Stimulated activated CD8-positive, alpha-beta memory T cell treated with anti-CD3 and anti-CD28 coated beads, Interleukin-15, amount 100 ng/mL, for 4 hours (primary cell): ENCODE data around the gene GRK2.

Source experiments
- DNase-seq, 2 donors: peaks; one replicate each; pipeline ENCODE4 v3.0.0-alpha.2; 2020; ENCODE audit warnings: low read depth in 2 of 2

The GRK2 gene

DNA sequence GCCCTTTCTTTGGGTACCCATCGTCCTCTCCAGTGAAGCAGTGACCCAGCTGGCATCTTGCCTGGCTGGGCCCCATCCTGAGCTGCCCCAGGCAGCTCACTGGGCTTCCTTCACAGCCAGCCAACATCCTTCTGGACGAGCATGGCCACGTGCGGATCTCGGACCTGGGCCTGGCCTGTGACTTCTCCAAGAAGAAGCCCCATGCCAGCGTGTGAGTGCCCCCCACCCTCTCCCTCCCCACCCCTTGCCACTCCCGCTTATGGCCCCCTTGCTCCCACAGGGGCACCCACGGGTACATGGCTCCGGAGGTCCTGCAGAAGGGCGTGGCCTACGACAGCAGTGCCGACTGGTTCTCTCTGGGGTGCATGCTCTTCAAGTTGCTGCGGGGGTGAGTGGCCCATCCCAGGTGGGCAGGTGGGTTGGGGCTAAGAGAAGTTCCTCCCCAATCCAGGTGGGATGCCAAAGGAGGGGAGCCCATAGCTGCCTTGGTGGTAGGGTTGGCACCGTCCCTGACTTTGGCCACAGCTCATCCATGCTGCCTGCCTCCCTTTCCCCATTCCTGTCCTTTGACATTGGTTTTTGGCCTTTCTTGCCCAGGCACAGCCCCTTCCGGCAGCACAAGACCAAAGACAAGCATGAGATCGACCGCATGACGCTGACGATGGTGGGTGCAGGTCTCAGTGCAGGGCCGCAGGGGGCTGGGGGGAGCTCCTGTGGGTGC lies 16.0 kb downstream of the GRK2 start:
- DNase-seq: no peak

- no peak for DNase-seq
Observed at GRCh38 chr11:67282876-67283371, 16.7 kb downstream of the GRK2 start.

GRCh38 chr11:67283481-67283963 lies 17.2 kb downstream of the GRK2 start:
- no peak for DNase-seq

DNA sequence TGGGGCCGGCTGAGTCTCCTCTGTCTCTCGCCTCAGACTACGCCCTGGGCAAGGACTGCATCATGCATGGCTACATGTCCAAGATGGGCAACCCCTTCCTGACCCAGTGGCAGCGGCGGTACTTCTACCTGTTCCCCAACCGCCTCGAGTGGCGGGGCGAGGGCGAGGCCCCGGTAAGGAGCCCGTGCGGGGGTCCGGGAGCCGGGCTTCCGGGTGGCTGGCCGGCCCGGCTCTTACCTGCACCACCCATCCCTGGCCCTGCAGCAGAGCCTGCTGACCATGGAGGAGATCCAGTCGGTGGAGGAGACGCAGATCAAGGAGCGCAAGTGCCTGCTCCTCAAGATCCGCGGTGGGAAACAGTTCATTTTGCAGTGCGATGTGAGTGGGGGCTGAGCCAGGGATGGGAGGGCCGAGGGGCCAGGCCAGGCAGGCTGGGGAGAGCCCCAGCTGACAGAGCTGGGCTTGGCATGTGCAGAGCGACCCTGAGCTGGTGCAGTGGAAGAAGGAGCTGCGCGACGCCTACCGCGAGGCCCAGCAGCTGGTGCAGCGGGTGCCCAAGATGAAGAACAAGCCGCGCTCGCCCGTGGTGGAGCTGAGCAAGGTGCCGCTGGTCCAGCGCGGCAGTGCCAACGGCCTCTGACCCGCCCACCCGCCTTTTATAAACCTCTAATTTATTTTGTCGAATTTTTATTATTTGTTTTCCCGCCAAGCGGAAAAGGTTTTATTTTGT lies 18.7 kb downstream of the GRK2 start:
- DNase-seq: no peak

GRCh38 chr11:67285541-67286498 lies 19.5 kb downstream of the GRK2 start:
- DNase-seq: no peak

DNA sequence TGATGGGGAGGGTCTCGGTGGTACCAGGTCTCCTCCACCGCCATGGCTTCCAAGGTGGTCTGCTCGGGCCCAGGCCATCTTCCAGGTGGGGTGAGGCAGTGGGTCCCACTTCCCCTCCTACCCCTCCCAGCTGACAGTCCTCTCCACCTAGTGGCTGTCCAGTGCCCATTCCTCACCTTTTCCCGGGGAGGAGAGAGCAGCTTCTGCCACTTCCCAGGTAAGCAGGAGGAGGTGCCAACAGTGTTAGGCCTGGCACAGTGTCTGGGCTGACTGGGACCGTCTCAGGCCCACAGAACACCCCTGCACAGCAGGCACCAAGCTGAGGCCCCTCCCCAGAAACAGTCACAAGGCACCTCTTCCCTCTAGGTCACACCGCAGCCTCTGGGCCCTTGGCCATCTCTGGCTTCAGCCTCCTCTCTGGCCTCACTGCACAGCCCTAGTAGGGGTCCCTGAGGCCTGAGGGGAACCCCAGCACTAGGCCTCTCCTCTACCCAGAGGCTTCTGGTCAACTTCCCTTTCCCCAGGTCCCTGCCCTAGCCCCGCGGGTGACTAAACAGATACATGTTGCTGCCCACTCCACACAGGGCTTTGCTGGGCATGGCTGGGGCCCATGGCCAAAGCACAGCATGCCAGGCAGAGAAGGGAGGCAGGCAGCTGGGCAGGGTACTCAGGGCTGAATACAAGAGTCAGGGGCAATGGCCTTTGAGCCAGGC lies 20.5 kb downstream of the GRK2 start:
- no peak for DNase-seq

GRCh38 chr11:67287355-67288197 lies 21.3 kb downstream of the GRK2 start:
- DNase-seq: no peak

- DNase-seq: no peak
Observed at GRCh38 chr11:67288198-67288451, 21.9 kb downstream of the GRK2 start.

GRCh38 chr11:67288452-67289225 lies 22.4 kb downstream of the GRK2 start:
- peak; percentile 67 to 81 for DNase-seq

- no peak for DNase-seq
Observed at GRCh38 chr11:67289226-67289650, 23.0 kb downstream of the GRK2 start, which contains the start of gene ANKRD13D. Gene ANKRD13D, plus strand, starts transcription at chr11:67289303. Its CDS starts 158 bp downstream, at chr11:67289461.

DNA sequence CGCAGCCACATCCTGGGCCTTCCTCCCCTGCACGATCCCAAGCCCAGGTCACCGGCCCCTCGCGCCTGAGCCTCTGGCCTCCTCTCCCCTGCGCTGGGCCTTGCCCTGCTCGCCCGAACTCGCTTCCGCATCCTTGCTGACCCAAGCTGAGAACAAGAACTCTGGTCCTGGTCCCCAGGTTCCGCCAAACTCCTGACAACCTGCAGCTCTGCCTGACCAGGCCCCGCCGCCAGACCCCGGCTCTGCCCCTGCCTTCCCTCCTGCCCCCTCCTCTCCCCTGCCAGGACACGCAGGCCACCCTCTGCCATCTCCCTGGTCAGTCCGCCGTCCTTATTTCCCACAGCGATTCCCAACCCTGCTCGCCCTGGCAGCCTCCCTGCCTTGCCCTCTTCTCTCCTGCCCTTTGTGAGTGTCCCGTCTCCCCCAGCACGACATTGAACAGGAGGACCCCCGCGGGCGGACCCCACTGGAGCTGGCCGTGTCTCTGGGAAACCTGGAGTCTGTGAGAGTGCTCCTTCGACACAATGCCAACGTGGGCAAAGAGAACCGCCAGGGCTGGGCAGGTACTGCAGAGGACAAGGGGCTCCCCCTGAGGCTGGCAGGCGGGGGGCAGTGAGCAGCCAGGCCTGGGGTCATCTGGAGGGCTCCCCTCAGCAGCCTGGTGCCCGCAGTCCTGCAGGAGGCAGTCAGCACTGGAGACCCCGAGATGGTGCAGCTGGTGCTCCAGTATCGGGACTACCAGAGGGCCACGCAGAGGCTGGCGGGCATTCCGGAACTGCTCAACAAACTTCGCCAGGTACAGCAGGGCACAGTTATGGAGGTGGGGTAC lies 23.6 kb downstream of the GRK2 start:
- DNase-seq: no peak

DNA sequence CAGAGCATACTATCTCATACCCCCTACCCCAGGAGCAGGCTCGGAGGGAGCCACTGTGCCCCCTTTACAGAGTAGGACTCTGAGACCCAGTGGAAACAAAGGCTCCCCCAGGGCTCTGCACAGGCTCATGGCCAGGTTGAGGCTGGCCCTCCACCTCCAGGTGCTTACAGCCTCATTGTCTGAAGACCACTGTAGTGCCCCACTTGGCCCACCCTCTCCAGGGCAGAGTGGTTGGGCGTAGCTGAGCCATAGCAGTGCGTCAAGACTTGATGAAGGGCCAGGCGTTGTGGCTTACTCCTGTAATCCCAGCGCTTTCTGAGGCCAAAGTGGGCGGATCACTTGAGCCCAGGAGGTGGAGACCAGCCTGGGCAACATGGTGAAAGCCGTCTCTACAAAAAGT lies 24.5 kb downstream of the GRK2 start:
- DNase-seq: no peak

GRCh38 chr11:67291481-67292381 lies 25.5 kb downstream of the GRK2 start:
- no peak for DNase-seq

DNA sequence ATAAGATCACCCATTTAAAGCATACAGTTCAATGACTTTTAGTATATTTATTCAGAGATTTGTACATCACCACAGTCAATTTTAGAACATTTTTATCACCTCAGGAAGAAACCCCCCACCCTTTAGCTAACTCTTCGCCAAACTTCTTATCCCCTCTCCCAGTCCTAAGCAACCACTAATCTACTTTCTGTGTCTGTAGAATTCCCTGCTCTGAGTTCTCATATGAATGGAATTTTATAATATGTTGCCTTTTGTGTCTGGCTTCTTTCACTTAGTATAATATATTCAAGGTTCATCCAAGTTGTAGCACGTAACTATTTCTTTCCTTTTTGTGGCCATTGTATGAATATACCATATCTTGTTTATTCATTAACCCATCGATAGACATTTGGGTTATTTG lies 26.4 kb downstream of the GRK2 start:
- no peak for DNase-seq

DNA sequence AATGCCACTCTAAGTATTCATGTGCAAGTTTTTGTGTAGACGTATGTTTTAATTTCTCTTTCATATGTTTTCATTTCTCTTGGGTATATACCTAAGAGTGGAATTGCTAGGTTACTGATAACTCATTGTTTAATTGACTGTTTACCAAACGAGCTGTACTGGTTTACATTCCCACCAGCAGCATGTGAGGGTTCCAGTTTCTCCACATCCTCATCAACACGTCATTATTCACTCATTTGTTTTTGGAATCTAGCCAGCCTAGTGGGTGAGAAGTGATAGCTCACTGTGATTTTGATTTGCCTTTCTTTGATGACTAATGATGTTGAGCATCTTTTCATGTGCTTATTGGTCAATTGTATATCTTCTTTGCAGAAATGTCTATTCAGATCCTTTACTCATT lies 26.8 kb downstream of the GRK2 start:
- no peak for DNase-seq

GRCh38 chr11:67295846-67296245 lies 29.6 kb downstream of the GRK2 start:
- DNase-seq: no peak

DNA sequence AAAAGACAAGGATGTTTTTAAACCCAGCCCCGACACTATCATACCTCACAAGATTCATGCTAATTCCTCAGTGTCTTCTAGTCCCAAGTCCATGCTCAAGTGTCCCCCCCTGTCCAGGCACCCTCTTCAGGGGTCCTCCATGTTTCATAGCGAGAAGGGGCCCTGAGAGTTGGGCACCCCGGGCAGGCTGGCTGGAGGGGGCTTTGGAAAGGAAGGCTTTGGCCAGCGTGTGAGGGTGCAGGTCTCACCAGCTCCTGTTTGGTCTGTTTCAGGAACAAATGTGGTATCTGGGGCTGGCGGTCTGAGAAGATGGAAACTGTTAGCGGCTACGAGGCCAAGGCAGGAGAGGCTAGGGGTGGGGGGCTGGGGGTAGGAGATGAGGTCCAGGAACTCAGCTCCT lies 32.5 kb downstream of the GRK2 start:
- DNase-seq: no peak
